Calu3 (cell line): Measurements from ENCODE around the gene LXN. TPM values are rescaled to one million over a fixed set of nuclear protein-coding genes. Genes with fewer than 3 reads are reported as not detected.

Experiments used
- Bru-seq: library from RNA; stranded (reverse); fragments of 400-500 nt; gene quantifications from one replicate; lab custom pipeline; 2021; lab: Mats Ljungman, UMichigan
- BruChase-seq, 2 experiments: library from RNA; stranded (reverse); fragments of 400-500 nt; gene quantifications; one replicate each; lab custom pipeline; 2021; lab: Mats Ljungman, UMichigan
- BruUV-seq: library from RNA; stranded (reverse); fragments of 400-500 nt; replicated peaks from 2 replicates; lab custom pipeline; 2021; lab: Mats Ljungman, UMichigan
- CTCF ChIA-PET: fragments of 300-600 bp; sonication (Branson Sonifier 250); formaldehyde crosslinking; loops from one replicate; lab custom pipeline; 2022; ENCODE audit warnings: antibody characterized with exemption; lab: Charles Lee
- DNase-seq: peaks from one replicate; pipeline ENCODE4 v3.0.0; 2022
- H3K27ac Mint-ChIP-seq: one replicate; pipeline ENCODE4 v1.8.0; 2022; ENCODE audit warnings: mixed read lengths; ENCODE audit not compliant: unreplicated experiment
- H3K27me3 Mint-ChIP-seq: one replicate; pipeline ENCODE4 v1.8.0; 2022; ENCODE audit warnings: mixed read lengths; ENCODE audit not compliant: unreplicated experiment
- H3K36me3 Mint-ChIP-seq: one replicate; pipeline ENCODE4 v1.8.0; 2022; ENCODE audit warnings: mild to moderate bottlenecking, moderate library complexity, mixed read lengths; ENCODE audit not compliant: insufficient read depth, unreplicated experiment
- H3K4me1 Mint-ChIP-seq: one replicate; pipeline ENCODE4 v1.8.0; 2022; ENCODE audit warnings: mild to moderate bottlenecking, low read depth, mixed read lengths; ENCODE audit not compliant: unreplicated experiment
- H3K4me3 Mint-ChIP-seq: one replicate; pipeline ENCODE4 v1.8.0; 2022; ENCODE audit warnings: mild to moderate bottlenecking, low read depth, moderate library complexity, mixed read lengths; ENCODE audit not compliant: unreplicated experiment
- H3K9me3 Mint-ChIP-seq: one replicate; pipeline ENCODE4 v1.8.0; 2022; ENCODE audit warnings: low read depth, mixed read lengths; ENCODE audit not compliant: unreplicated experiment
- intact Hi-C: fragments of 100-400 bp; cut with micrococcal nuclease; formaldehyde crosslinking; loops from one replicate; pipeline ENCODE4 v1.10.0; 2022; ENCODE audit not compliant: unreplicated experiment
- long read RNA-seq: library from polyadenylated mRNA; stranded (forward); transcript quantifications from one replicate; pipeline ENCODE4 v2.0.0, GENCODE V29; 2022
- total RNA-seq: library from RNA; stranded (reverse); gene quantifications from 2 replicates; pipeline ENCODE4 v1.2.3, GENCODE V29; 2022
- TF ChIP-seq, protein P1 (sequence below): fragments of 200-600 bp; IDR thresholded peaks from one replicate; pipeline ENCODE4 v1.8.0; 2022; ENCODE audit warnings: antibody characterized with exemption; ENCODE audit not compliant: unreplicated experiment

Gene LXN, protein sequence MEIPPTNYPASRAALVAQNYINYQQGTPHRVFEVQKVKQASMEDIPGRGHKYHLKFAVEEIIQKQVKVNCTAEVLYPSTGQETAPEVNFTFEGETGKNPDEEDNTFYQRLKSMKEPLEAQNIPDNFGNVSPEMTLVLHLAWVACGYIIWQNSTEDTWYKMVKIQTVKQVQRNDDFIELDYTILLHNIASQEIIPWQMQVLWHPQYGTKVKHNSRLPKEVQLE
- 42.8 and 43.4 TPM in 2 replicates for total RNA-seq
- Bru-seq, nascent RNA = percentile 72 among the genes with signal in this experiment
- percentile 82 among the genes with signal in this experiment for BruChase-seq, experiment 1, labeled RNA remaining after a 6-hour chase
- BruChase-seq, experiment 2, labeled RNA remaining after a 2-hour chase = percentile 66 among the genes with signal in this experiment
- long read RNA-seq, transcript LXN-201 (6 exons, 1,116 nt) = major isoform, 97 of 112 reads
- long read RNA-seq, partial matches to known transcripts = 2 of 112 reads
- long read RNA-seq, other reads (novel, unspliced or antisense) = 13 of 112 reads

DNA sequence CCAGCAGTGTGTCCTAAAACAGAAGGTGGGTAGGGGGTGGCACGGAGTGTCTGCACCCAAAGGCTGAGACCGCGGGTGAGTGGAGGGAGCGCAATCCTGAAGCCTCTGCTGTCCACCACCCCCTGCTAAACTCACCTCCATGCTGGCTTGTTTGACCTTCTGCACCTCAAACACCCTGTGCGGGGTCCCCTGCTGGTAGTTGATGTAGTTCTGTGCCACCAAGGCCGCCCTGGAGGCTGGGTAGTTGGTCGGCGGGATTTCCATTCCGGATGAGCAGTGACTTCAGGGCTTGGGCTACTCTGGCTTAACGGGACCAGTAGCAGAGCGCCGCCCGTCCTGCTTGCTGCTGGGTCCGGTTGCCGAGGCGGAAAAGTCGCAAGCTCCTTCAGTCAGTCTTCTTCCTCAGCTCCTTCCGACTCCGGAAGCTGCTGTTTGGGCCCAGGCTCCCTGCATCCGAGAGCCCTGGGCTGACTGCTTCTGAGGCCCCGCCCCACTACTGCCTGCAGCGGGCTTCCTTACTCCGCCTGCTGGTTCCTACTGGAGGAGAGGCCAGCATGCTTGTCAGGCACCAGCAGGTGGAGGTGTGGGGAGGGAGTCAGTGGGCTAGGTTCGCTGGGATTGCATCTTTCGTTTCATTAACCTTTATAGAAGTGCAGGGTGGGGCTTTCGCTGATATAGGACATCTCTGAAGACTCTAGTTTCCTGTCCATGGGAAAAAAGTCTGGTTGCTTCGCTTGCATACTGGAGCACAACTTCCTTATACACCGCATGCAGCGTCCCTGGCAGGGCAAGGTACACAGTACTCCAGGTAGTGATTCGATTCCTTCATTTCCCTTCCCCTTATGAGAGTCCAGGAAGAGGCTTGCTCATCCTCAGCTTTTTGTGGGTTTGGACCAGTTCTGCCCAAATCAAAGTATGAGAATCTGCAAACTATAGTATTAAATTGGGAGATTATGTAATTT is at the start of gene LXN:
LXN (minus strand) TSS at position 434 of the 962 bp plus-strand sequence; CDS start at position 264, 170 bp downstream.
- Mint-ChIP-seq H3K27ac (peak within 1 kb of the TSS; percentile 87), H3K9me3 (no peaks in the 10 kb centered on the region), H3K27me3 (no peaks in the 10 kb centered on the region), H3K4me3 (peak within 1 kb of the TSS; percentile 94), H3K36me3 (peaks cover 50% of the 10 kb centered on the region), H3K4me1 (peaks cover 35% of the 10 kb centered on the region)
- TF ChIP-seq, protein P1, sequence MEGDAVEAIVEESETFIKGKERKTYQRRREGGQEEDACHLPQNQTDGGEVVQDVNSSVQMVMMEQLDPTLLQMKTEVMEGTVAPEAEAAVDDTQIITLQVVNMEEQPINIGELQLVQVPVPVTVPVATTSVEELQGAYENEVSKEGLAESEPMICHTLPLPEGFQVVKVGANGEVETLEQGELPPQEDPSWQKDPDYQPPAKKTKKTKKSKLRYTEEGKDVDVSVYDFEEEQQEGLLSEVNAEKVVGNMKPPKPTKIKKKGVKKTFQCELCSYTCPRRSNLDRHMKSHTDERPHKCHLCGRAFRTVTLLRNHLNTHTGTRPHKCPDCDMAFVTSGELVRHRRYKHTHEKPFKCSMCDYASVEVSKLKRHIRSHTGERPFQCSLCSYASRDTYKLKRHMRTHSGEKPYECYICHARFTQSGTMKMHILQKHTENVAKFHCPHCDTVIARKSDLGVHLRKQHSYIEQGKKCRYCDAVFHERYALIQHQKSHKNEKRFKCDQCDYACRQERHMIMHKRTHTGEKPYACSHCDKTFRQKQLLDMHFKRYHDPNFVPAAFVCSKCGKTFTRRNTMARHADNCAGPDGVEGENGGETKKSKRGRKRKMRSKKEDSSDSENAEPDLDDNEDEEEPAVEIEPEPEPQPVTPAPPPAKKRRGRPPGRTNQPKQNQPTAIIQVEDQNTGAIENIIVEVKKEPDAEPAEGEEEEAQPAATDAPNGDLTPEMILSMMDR = peak; percentile 93
- peak; percentile 96 for DNase-seq
- TSS peak; percentile 29 for BruUV-seq
- CTCF ChIA-PET = interaction anchor here (0.5 to 1.6 kb wide), 8 partner anchors 13 to 130 kb away, joined by 3 to 7 read pairs (median 6); partner anchors contain the start of gene MFSD1
- intact Hi-C loops = loop anchor here (1.0 kb wide), 1 partner anchor 117 kb away; no protein-coding TSS in a partner anchor

DNA sequence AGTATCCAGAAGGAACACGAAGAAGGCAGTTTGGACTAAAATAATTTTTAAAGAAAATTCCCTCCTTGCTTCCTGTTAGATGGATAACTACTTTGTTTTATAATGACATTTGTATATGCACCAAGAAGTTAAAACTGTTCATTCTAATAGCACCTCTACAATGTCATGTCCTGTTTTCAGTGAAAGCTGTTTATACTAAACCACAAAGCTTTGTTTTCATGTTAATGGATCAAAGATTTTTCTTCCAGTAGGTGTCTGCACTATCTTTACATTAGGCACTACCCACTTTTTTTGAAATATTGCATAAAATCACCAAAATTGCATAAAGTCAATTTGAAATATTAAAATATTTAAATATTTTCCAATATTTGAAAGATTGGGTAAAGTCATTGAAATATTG is 49.7 kb upstream of the LXN start:
- TF ChIP-seq, protein P1 = no peak
- Mint-ChIP-seq H3K9me3 (no peaks in the 10 kb centered on the region), H3K27ac (no peak overlapping the region), H3K36me3 (peaks cover 89% of the 10 kb centered on the region), H3K27me3 (no peaks in the 10 kb centered on the region), H3K4me3 (no peak overlapping the region), H3K4me1 (peaks cover 89% of the 10 kb centered on the region)
- BruUV-seq = no TSS peak
- CTCF ChIA-PET = interaction anchor here (0.7 to 2.3 kb wide), 8 partner anchors 9 to 1050 kb away, joined by 3 to 11 read pairs (median 5); no protein-coding TSS in a partner anchor
- intact Hi-C loops = loop anchor here (10.0 kb wide), 1 partner anchor 443 kb away; no protein-coding TSS in a partner anchor
- DNase-seq = no peak

DNA sequence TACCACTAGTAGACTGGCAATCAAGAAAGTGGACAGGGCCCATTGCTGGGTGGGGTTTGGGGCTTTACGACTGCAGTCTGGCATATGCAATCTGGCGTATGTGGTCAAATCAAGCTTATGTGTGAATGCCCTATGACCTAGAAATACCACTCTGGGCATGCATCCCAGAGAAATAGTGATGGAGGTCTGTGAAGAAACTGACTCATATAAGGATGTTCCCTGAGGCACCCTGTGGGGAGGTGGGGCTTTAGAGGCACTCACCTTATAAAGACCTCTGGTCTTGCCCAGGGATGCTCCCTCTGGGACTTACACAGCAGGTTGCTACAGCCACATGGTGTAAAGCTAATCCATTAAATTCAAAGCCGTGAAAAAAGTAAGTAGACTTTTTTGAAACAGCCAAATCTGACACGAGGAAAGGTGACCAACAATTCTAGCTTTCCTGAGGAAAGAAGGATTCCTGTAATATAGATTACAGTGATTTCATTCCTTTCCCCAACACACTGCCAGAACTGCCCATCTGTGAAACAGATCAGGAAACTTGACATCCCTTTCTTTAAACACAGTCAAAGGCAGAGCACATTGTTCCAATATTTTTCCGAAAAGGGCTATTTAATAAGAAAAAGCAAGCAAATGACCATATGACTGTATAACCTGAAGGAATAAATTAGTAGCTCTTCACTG is 46.2 kb upstream of the LXN start:
- Mint-ChIP-seq H3K27ac (peak overlapping the region; percentile 46), H3K27me3 (no peaks in the 10 kb centered on the region), H3K36me3 (peaks cover 89% of the 10 kb centered on the region), H3K4me1 (peaks cover 86% of the 10 kb centered on the region), H3K9me3 (no peaks in the 10 kb centered on the region), H3K4me3 (no peak overlapping the region)
- intact Hi-C loops = no loop called here
- TF ChIP-seq, protein P1 = no peak
- peak; percentile 80 for DNase-seq
- BruUV-seq = TSS peak; percentile 57
- CTCF ChIA-PET = interaction anchor here (0.7 to 2.0 kb wide), 7 partner anchors 8 to 76 kb away, joined by 4 to 9 read pairs (median 6); no protein-coding TSS in a partner anchor
